Stimulated activated CD8-positive, alpha-beta memory T cell treated with anti-CD3 and anti-CD28 coated beads, Interleukin-15, amount 100 ng/mL, for 1 hour (primary cell): ENCODE data around the gene GPT2.
A peak's percentile ranks its signal among the peaks of the same experiment; 100 is the strongest.

Experiments
- DNase-seq: peaks from one replicate; pipeline ENCODE4 v3.0.0-alpha.2; 2020; ENCODE audit warnings: low read depth

GPT2 gene, protein sequence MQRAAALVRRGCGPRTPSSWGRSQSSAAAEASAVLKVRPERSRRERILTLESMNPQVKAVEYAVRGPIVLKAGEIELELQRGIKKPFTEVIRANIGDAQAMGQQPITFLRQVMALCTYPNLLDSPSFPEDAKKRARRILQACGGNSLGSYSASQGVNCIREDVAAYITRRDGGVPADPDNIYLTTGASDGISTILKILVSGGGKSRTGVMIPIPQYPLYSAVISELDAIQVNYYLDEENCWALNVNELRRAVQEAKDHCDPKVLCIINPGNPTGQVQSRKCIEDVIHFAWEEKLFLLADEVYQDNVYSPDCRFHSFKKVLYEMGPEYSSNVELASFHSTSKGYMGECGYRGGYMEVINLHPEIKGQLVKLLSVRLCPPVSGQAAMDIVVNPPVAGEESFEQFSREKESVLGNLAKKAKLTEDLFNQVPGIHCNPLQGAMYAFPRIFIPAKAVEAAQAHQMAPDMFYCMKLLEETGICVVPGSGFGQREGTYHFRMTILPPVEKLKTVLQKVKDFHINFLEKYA

GRCh38 chr16:46883690-46884512, at the start of gene GPT2:
Gene GPT2, plus strand, starts transcription at chr16:46884362. Its CDS starts 354 bp downstream, at chr16:46884716.
- DNase-seq = peak; percentile 20

DNA sequence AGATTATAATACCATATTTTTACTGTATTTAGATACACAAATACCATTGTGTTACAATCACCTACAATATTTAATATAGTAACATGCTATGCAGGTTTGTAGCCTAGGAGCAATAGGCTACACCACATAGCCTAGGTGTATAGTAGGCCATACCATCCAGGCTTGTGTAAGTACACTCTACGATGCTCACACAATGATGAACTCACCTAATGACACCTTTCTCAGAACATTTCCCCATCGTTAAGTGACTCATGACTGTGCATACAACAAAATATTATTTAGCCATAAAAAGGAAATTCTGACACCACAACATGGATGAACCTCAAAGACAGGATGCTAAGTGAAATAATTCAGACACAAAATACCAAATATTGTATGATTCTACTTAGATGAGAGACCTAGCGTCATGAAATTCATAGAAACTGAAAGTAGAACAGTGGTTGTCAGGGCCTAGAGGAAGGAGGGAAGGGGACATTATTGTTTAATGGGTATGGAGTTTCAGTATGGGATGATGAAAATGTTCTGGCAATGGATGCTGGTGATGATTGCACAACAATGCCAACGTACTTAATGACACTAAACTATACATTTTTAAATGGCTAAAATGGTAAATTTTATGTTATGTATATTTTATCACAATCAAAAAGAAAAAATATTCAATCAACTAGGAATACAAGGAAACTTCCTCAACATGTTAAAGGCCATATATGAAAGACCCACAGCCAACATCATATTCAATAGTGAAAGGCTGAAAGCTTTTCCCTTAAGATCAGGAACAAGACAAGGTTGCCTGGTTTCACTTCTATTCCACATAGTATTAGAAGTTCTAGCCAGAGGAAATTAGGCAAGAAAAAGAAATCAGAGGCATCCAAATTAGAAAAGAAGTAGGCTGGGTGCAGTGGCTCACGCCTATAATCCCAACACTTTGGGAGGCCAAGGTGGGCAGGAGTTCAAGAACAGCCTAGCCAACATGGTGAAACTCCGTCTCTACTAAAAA, 47.3 kb upstream of the GPT2 start:
- DNase-seq = no peak

DNA sequence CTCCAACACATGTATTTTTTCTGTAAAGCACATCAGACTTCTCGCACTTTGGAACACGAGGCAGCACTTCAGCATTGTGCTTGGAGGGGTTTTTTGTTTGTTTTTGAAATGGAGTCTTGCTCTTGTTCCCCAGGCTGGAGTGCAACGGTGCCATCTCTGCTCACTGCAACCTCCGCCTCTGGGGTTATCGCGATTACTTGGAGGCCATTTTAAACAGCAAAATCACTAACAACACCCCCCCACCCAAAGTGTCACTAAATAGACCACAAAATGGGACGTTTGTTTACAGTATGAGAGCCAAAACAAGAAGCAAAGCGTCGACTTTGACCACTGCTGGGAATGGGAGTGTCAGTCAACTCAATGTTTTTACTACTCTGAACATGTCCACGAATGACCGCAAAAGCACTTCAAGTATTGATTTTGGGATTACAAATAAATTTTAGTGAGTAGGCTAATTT, 44.1 kb upstream of the GPT2 start:
- DNase-seq = no peak

GRCh38 chr16:46842192-46842895, 41.8 kb upstream of the GPT2 start:
- DNase-seq = no peak

- no peak for DNase-seq
These were observed 40.1 kb upstream of the GPT2 start for GRCh38 chr16:46843898-46844642.

GRCh38 chr16:46844771-46845170, 39.4 kb upstream of the GPT2 start:
- DNase-seq = no peak

DNA sequence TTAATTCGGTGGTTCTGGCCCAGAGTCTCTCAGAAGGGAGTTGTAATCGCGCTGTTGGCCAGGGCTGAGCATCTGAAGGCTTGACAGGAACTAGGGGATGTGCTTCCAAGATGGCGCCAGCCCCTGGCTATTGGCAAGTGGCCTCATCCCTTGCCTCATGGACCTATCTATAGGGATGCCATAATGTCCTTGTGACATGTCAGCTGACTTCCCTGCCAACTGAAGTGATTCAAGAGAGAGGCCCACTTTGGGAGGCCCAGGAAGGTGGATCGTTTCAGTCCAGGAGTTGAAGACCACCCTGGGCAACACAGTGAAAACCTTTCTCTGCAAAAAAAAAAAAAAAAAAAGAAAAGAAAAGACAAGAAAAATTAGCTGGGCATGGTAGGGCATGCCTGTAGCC, 38.2 kb upstream of the GPT2 start:
- DNase-seq = no peak

DNA sequence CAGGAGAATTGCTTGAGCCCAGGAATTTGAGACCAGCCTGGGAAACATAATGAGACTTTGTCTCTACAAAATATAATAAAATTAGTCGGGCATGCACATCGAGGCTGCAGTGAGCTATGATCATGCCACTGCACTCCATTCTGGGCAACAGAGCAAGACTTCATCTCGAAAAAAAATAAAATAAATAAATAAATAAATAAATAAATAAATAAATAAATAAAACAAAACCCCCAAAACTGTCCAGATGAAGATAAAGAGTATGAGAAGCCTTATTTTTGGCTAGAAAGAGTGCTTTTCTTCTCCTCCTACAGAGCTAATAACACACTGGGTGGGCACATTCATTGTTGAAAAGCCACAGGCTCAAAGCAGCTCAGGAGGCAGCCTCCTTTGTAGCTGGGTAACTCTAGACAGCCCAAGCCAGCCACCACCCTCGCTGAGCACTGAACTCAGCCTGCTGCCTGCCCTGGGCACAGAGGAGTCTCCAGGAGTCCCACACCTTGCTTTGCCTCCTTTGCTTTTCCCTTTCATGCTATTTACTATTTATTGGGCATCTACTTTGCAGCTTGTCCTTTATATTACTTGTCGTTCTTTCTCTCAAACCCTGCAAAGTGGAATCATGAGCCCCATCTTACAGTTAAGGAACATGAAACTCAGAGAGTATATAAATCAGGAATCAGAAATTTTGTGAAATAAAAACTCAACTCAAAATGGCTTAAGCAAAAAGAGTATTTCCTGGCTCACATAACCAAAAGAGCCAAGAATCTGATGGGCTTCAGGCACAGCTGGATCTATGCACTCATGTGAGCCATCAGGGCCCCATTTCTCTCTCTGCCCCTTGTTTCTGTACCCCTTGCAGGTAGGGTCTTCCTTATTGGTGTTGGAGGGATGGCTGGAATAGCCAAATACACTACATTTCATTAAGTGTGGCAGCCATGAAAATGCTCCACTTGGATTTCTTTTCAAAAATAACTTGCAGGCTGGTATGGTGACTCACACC, 35.1 kb upstream of the GPT2 start:
- no peak for DNase-seq

DNA sequence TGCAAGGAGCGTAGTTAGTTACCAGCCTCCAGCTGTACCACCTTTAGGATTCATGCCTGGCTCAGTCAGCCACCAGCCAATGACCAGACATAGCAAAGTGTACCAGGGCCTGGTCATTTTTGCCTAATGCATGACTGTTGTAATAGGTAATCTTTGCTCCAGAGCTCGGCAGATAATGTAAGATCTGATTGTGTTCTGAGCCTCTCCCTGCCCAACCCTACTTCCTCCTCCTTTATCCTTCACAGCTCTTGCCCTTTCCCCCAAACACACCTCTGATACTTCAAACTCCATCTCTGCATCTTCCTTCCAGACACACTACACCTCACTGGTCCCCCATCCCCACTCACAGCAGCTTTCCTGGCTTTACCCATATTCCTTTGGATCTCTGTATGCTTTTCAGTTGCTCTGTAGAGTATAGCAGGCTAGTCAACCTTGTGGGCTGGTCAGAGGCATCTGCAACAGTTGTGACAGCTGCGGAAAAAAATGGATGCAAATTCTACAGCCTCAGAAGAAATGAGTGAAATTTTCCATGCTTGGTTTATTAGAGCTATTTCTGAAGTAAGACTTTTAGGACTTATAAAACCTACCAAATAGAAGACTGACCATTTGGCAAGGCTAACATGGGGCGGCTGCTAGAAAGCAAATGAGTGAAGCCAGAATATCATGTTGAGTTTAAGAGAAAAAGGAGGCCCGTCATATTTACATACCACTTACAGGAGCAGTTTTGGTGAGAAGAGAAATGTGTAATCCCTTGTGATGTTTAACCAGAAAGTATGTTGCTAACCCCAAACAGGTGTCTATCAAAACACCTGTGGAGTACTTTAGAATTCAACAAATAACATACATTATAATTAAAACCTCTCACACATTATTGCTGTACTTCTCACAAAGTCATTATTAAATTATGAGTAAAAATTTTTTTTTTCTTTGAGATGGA, 33.3 kb upstream of the GPT2 start:
- DNase-seq = no peak

DNA sequence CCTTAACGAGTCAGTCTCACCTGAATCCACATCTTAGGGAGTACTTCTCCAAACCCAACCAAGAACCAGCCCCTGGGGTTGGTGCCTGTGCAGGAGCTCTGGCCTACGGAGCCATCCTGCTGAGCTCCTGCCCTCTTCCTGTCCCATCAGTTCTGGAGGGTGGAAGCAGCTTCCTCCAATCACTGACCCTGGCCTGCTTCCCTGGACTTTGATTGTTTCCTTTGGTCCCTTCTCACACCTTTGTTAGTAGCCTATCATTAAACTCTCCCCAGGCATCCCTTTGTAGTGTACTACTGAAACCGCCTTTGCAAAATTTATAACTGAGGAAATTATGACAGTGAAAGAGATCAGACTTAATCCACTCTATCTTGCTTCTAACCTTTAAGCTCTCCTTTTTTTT, 32.0 kb upstream of the GPT2 start:
- no peak for DNase-seq

DNA sequence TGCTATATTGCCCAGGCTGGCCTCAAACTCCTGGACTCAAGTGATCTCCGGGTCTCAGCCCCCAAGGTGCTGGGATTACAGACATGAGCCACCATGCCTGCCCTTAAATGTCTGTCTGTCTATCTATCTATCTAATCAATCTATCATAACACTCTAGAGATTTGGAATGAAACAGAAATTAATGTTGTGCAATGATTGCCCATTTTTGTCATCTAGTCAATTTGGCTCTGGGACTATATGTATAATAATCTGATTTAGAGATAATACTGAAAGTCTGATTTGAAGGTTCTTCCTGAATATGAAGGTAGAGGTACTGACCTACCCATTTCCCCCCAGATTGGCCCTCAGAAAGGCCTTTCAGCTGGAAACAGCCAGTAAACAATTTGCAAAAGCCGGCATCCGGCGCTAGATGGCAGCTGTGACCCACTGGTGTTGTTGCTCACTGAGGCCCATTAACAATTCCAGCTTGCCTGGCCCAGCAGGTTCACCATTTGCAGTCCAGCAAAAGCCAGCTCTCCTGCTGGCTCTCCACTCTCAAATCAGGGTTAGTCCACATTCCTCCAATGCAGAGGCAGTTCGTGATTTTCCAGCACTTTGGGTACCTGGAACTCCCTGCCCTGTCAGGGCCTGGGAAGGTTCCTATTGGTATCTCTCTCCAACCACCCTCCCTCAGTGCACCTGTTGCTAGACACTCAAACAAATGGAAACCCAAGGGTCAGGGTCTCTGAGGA, 30.3 kb upstream of the GPT2 start:
- DNase-seq = peak; percentile 6

- DNase-seq = no peak
These were observed 29.3 kb upstream of the GPT2 start for GRCh38 chr16:46854846-46855245.

GRCh38 chr16:46855389-46855788, 28.8 kb upstream of the GPT2 start:
- DNase-seq = no peak

DNA sequence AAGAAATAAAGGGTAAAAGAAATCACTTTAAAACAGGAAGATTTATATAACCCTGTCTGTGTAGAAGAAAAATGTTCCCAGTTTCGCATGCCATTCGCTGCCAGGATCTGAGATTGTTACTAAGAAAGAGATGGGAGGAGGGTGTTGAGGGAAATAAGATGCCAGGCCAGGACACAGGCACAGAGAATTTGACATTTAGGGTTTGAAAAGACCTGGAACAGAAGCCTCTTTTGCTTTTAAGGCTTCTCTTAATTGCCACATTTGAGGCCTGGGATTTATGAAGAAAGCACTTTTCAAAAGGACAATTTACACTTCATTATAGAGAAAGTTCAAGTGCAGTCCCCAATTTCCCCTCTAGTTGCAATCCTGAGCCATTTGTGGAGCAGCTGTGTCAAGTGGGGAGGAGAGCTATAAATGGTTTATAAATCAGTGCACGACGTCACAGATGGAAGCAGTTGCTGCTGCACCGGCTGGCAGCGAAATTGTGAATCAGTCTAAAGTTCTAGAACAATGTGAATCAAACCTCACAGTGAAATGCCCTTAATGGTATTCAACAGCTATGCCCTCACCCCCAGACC, 26.7 kb upstream of the GPT2 start:
- no peak for DNase-seq

DNA sequence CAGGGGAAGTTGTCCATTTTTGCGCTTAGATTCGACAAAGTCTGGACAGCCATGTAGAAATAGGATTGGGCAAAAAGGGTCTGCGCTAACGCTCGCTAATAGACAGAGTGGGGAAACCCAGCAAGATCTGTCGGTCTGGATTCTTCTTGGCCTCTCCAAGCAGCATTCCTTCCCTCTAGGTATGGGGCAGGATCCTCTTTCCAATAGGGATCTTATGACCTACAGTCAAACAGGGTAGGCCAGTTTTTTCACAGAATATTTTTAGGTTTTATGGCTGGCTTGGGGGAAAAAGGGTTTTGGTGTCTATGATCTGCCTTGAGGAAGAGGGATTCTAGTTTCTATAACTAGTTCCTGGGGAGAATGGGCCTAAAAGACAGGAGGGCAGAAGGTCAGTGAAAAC, 26.0 kb upstream of the GPT2 start:
- DNase-seq = no peak

DNA sequence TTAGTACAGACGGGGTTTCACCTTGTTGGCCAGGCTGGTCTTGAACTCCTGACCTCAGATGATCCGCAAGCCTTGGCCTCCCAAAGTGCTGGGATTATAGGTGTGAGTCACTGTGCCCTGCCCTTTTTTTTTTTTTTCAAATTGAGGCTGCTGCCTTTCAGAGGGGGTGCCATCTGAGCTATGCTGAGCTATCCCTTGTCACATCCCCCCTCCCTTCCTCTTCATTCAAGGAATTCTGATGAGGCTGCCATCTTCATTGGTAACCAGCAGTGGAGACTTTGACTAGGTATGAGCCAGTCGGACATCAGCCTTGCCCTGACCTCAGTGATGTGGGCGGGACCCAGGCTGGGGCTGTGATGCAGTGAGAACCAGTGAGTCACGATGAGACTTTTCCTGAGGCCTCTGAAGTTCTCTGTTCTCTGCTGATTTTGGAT, 24.4 kb upstream of the GPT2 start:
- no peak for DNase-seq
